Mesendoderm (in vitro differentiated cells): ENCODE results near the gene ARID5B.
A peak's percentile ranks its signal among the peaks of the same experiment; 100 is the strongest.

Source experiments
- DNase-seq: peaks from one replicate; pipeline ENCODE4 v3.0.0; 2013
- H2AK5ac ChIP-seq: 2 replicates; pipeline ENCODE4 v1.6.1; 2013; ENCODE audit warnings: low read length, inconsistent platforms
- H2BK120ac ChIP-seq: 2 replicates; pipeline ENCODE4 v1.6.1; 2013; ENCODE audit warnings: low read depth, mild to moderate bottlenecking, low read length, moderate library complexity, mixed read lengths
- H2BK15ac ChIP-seq: replicated peaks from 2 replicates; pipeline ENCODE4 v1.6.1; 2013; ENCODE audit warnings: low read depth, mild to moderate bottlenecking, moderate library complexity
- H2BK5ac ChIP-seq: 2 replicates; pipeline ENCODE4 v1.6.1; 2013; ENCODE audit warnings: low read length, inconsistent platforms
- H3K18ac ChIP-seq: 2 replicates; pipeline ENCODE4 v1.6.1; 2013; ENCODE audit warnings: mild to moderate bottlenecking, low read length, mixed read lengths
- H3K23ac ChIP-seq: one replicate; pipeline ENCODE4 v1.6.1; 2013; ENCODE audit warnings: low read length
- H3K27ac ChIP-seq: 2 replicates; pipeline ENCODE4 v1.5.1; 2013; ENCODE audit warnings: low read depth, mild to moderate bottlenecking, inconsistent platforms, low read length, moderate library complexity
- H3K27me3 ChIP-seq: 2 replicates; pipeline ENCODE4 v1.6.1; 2013; ENCODE audit warnings: low read length, control low read depth, mild to moderate bottlenecking, inconsistent platforms; ENCODE audit not compliant: insufficient read depth, poor library complexity
- H3K36me3 ChIP-seq: 2 replicates; pipeline ENCODE4 v1.6.1; 2013; ENCODE audit warnings: low read length, inconsistent platforms; ENCODE audit not compliant: control insufficient read depth, insufficient read depth
- H3K4ac ChIP-seq: one replicate; pipeline ENCODE4 v1.6.1; 2013; ENCODE audit warnings: low read depth, mild to moderate bottlenecking, low read length, moderate library complexity
- H3K4me1 ChIP-seq: 2 replicates; pipeline ENCODE4 v1.6.1; 2013; ENCODE audit warnings: low read depth, low read length, inconsistent platforms; ENCODE audit not compliant: control insufficient read depth
- H3K4me2 ChIP-seq: 2 replicates; pipeline ENCODE4 v1.6.1; 2013; ENCODE audit warnings: low read length
- H3K4me3 ChIP-seq: 2 replicates; pipeline ENCODE4 v1.5.1; 2013; ENCODE audit warnings: mild to moderate bottlenecking, low read length
- H3K56ac ChIP-seq: one replicate; pipeline ENCODE4 v1.6.1; 2013; ENCODE audit warnings: low read length
- H3K79me1 ChIP-seq: 2 replicates; pipeline ENCODE4 v1.6.1; 2013; ENCODE audit warnings: low read length, inconsistent platforms
- H3K79me2 ChIP-seq: 2 replicates; pipeline ENCODE4 v1.6.1; 2013; ENCODE audit warnings: mild to moderate bottlenecking, low read length; ENCODE audit not compliant: control insufficient read depth, insufficient read depth
- H3K9ac ChIP-seq: 2 replicates; pipeline ENCODE4 v1.6.1; 2013; ENCODE audit warnings: low read length, inconsistent platforms
- H4K5ac ChIP-seq: one replicate; pipeline ENCODE4 v1.6.1; 2013; ENCODE audit warnings: low read length
- H4K8ac ChIP-seq: one replicate; pipeline ENCODE4 v1.6.1; 2013; ENCODE audit warnings: low read depth, mild to moderate bottlenecking, control low read depth, low read length, moderate library complexity
- WGBS: extraction: QIAGEN DNeasy Blood & Tissue Kit; methylation state at CpG from one replicate; pipeline ENCODE4 v1.1.7; 2013; ENCODE audit warnings: low lambda C conversion rate, missing lambda C conversion rate; ENCODE audit not compliant: insufficient coverage; ENCODE audit errors: extremely low coverage; 5-methylcytosine and 5-hydroxymethylcytosine counted together

ARID5B gene

DNA sequence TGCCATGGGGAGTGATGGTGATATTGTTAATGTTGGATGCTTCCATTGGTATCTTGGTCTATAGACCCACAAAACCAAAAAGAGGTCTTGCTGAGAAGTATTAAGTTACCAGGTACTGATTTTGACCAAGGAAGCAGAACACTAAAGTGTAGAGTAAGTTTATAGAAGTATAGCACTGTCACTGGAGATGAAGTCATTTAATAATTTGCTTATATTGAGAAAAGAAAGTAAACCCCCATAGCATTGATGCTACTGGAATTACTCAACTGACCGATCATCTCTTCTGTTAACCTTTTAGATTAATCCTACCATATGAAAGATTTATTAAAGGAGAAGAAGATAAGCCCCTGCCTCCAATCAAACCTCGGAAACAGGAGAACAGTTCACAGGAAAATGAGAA lies 183.9 kb downstream of the ARID5B start:
- Histone ChIP-seq H3K4me3 (no peak overlapping the region), H3K23ac (no peak overlapping the region), H4K8ac (no peak overlapping the region), H2BK15ac (no peak overlapping the region), H3K9ac (no peak overlapping the region), H3K4ac (no peak overlapping the region), H3K36me3 (no peaks in the 10 kb centered on the region), H2AK5ac (no peak overlapping the region), H3K79me1 (no peaks in the 10 kb centered on the region), H3K18ac (no peak overlapping the region), H3K4me1 (no peaks in the 10 kb centered on the region), H3K79me2 (no peaks in the 10 kb centered on the region), H2BK120ac (no peak overlapping the region), H3K27ac (no peak overlapping the region), H3K56ac (no peak overlapping the region), H3K27me3 (no peaks in the 10 kb centered on the region), H4K5ac (no peak overlapping the region), H2BK5ac (no peak overlapping the region), H3K4me2 (no peak overlapping the region)
- no peak for DNase-seq
- no CpG with 5 or more reads among the region's 2 CpGs for WGBS

DNA sequence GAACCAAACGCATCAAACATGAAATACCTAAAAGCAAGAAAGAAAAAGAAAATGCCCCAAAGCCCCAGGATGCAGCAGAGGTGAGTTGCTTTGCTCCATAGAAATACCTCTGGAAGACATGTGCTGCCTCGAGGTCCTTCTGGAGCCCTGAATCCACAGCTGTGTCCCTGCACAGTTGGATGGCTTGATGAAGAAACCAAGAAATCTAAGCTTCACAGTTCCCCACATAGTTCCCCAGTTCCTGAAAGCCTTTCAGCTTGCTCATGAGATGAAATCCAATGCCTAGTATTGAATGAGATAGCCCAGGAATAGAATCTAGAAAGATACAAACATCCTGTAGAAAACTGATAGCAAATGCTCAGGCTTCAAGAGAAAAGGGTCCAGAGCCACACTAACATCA lies 184.3 kb downstream of the ARID5B start:
- Histone ChIP-seq H3K27me3 (no peaks in the 10 kb centered on the region), H3K4me1 (no peaks in the 10 kb centered on the region)

DNA sequence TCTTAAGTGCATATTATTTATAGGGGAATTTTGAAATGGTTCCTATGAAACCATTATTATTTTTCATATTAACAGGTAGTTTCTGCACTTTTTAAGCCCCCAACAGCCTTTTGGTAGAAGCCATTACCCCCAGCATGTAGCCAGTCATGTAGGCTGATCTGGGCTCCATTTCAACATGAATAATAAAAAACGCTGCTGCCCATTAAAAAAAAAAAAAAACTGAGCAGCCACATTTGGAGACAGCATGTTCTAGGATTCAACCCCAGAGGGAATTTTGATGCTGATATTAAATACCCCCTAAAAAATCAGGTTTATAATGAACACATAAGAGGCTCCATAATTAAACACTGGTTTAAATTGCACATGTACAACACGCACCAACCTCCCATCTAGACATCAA lies 185.8 kb downstream of the ARID5B start:
- Histone ChIP-seq H3K4me1 (no peaks in the 10 kb centered on the region), H4K8ac (no peak overlapping the region), H3K4me3 (no peak overlapping the region), H3K79me2 (no peaks in the 10 kb centered on the region), H3K36me3 (no peaks in the 10 kb centered on the region), H2BK15ac (no peak overlapping the region), H2BK5ac (no peak overlapping the region), H3K79me1 (no peaks in the 10 kb centered on the region), H3K4ac (no peak overlapping the region), H4K5ac (no peak overlapping the region), H2BK120ac (no peak overlapping the region), H3K27me3 (no peaks in the 10 kb centered on the region), H3K27ac (no peak overlapping the region), H3K18ac (no peak overlapping the region), H3K9ac (no peak overlapping the region), H3K56ac (no peak overlapping the region), H3K4me2 (no peak overlapping the region), H3K23ac (no peak overlapping the region), H2AK5ac (no peak overlapping the region)
- no peak for DNase-seq
- WGBS, result no CpG with 5 or more reads among the region's 2 CpGs

More for the DNA sequence above, 184.3 kb downstream of the ARID5B start:
- Histone ChIP-seq H2AK5ac (no peak overlapping the region), H3K79me2 (no peaks in the 10 kb centered on the region), H2BK15ac (no peak overlapping the region), H3K36me3 (no peaks in the 10 kb centered on the region), H3K9ac (no peak overlapping the region), H4K5ac (no peak overlapping the region), H3K23ac (no peak overlapping the region), H3K18ac (no peak overlapping the region), H3K27ac (no peak overlapping the region), H3K4ac (no peak overlapping the region), H4K8ac (no peak overlapping the region), H2BK120ac (no peak overlapping the region), H3K4me3 (no peak overlapping the region), H3K79me1 (no peaks in the 10 kb centered on the region), H3K56ac (no peak overlapping the region), H3K4me2 (no peak overlapping the region), H2BK5ac (no peak overlapping the region)
- no peak for DNase-seq
- WGBS, result no CpG with 5 or more reads among the region's 2 CpGs

DNA sequence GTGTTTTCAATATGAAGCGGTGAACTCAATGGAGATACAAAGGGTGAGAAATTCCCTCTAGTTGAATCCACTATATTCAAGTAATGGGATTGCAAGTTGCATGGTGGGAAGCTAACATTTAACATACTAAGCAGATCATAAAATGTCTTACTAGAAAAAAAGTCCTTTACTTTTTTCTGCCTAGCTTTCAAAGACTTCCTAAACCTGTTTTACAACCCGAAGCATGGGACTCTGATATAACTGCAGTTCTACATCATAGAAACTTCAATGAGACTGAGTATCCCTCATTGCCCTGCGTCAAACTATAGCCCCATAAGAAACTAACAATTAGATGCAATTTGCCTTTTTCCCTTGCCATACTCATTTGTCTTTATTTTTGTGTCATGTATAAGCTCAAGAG lies 187.3 kb downstream of the ARID5B start:
- Histone ChIP-seq H3K36me3 (no peaks in the 10 kb centered on the region), H3K27me3 (no peaks in the 10 kb centered on the region), H2AK5ac (no peak overlapping the region), H2BK5ac (no peak overlapping the region), H3K4me3 (no peak overlapping the region), H3K23ac (no peak overlapping the region), H2BK15ac (no peak overlapping the region), H3K56ac (no peak overlapping the region), H3K9ac (no peak overlapping the region), H3K4me2 (no peak overlapping the region), H2BK120ac (no peak overlapping the region), H3K18ac (no peak overlapping the region), H4K5ac (no peak overlapping the region), H3K4me1 (no peaks in the 10 kb centered on the region), H4K8ac (no peak overlapping the region), H3K4ac (no peak overlapping the region), H3K79me2 (no peaks in the 10 kb centered on the region), H3K79me1 (no peaks in the 10 kb centered on the region), H3K27ac (no peak overlapping the region)
- WGBS, result no CpG with 5 or more reads among the region's 3 CpGs
- DNase-seq, result peak; percentile 10

DNA sequence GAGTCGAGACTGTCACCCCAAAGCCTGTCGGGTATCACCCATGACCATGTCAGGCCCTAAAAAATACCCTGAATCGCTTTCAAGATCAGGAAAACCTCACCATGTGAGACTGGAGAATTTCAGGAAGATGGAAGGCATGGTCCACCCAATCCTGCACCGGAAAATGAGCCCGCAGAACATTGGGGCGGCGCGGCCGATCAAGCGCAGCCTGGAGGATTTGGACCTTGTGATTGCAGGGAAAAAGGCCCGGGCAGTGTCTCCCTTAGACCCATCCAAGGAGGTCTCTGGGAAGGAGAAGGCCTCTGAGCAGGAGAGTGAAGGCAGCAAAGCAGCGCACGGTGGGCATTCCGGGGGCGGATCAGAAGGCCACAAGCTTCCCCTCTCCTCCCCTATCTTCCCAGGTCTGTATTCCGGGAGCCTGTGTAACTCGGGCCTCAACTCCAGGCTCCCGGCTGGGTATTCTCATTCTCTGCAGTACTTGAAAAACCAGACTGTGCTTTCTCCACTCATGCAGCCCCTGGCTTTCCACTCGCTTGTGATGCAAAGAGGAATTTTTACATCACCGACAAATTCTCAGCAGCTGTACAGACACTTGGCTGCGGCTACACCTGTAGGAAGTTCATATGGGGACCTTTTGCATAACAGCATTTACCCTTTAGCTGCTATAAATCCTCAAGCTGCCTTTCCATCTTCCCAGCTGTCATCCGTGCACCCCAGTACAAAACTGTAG lies 191.0 kb downstream of the ARID5B start:
- WGBS, result no CpG with 5 or more reads among the region's 22 CpGs
- Histone ChIP-seq H3K4me2 (no peak overlapping the region), H3K4ac (no peak overlapping the region), H3K4me3 (no peak overlapping the region), H3K18ac (no peak overlapping the region), H3K36me3 (no peaks in the 10 kb centered on the region), H3K27me3 (no peaks in the 10 kb centered on the region), H3K79me1 (no peaks in the 10 kb centered on the region), H2BK120ac (no peak overlapping the region), H3K23ac (no peak overlapping the region), H2AK5ac (no peak overlapping the region), H3K9ac (no peak overlapping the region), H3K27ac (no peak overlapping the region), H4K5ac (no peak overlapping the region), H2BK15ac (no peak overlapping the region), H3K79me2 (no peaks in the 10 kb centered on the region), H3K56ac (no peak overlapping the region), H4K8ac (no peak overlapping the region), H3K4me1 (no peaks in the 10 kb centered on the region), H2BK5ac (no peak overlapping the region)
- no peak for DNase-seq

DNA sequence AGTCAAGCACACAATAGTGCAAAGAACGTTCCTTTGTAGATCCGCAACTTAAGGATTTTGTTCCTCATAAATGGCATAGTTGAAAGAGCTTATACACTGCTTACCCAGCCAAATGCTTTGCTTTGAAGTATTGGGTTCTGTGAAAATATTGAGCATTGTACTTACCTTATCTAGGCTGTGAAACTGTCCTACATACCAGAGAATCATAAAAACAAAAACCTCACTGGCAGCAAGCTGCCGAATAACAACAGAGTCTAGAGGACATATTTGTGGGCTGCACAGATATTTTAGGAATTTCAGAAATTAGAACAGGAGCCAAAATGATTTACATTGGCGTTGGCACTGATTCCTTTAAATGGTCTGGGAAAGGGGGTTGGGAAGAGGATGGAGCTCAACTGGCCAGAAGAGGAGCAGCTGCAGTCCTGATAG lies 192.4 kb downstream of the ARID5B start:
- Histone ChIP-seq H3K4me3 (no peak overlapping the region), H2BK15ac (no peak overlapping the region), H4K5ac (no peak overlapping the region), H3K27me3 (no peaks in the 10 kb centered on the region), H3K27ac (no peak overlapping the region), H2AK5ac (no peak overlapping the region), H2BK120ac (no peak overlapping the region), H3K4me2 (no peak overlapping the region), H3K9ac (no peak overlapping the region), H3K79me1 (no peaks in the 10 kb centered on the region), H3K36me3 (no peaks in the 10 kb centered on the region), H3K18ac (no peak overlapping the region), H3K4ac (no peak overlapping the region), H3K4me1 (no peaks in the 10 kb centered on the region), H3K79me2 (no peaks in the 10 kb centered on the region), H2BK5ac (no peak overlapping the region), H3K56ac (no peak overlapping the region), H4K8ac (no peak overlapping the region), H3K23ac (no peak overlapping the region)
- no CpG with 5 or more reads among the region's 4 CpGs for WGBS
- peak; percentile 14 for DNase-seq
